ENCODE results near the gene TXLNB.

TXLNB gene

DNA sequence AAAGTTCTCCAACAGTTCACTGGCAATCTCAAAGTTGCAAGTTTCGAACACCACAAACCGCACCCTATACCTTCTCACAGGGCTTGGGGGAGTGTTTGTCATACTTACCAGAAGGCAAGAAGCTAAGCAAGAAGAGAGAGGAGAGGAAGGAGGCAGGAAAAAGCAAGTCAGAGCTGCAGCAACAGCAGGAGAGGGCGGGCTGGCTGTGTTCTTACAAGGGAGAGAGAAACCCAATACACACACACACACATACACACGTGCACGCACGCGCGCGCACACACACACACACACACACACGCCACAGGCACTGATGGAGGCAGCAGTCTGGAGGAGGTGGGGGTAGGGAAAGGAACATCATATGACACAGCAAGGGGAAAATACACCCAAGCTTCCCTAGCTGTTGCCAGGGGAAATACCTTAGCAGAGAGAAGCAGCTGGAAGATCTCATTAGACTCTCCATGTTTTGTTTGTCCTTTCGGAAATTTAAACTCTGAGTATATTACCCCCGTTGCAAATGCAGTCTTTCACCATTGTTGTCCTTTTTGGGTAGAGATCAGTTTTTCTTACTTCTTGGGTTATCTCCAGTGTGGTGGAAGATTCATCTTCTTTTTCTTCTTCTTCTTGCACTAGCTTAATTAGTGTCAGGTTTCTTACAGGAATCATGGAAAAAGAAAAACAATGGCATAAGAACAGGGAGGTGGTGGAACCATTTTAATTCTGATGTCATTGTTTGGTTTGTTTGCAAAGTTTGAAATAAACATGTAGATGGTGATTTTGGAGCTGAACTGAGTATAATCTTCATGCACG lies at the start of gene TXLNB:
TXLNB (minus strand) TSS at position 186 of the 807 bp plus-strand sequence. CDS start 3,099 bp downstream, outside the sequence.
- peak; percentile 90 for DNase-seq

DNA sequence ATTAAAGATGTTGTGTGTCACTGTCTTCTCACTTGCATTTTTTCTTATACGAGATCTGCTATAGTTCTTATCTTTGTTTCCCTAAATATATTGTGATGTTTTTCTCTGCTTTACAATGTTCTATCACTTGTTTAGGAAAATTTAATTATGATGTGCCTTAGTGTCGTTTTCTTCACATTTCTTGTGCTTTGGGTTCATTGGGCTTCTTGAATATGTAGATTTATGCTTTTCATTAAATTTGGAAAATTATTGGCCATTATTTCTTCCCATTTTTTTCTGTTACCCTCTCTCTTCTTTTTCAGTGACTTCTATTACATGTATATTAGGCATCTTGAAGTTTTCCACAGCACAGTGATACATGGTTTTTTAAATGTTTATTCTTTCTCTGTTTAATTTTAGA lies 49.3 kb upstream of the TXLNB start:
- DNase-seq, result no peak

DNA sequence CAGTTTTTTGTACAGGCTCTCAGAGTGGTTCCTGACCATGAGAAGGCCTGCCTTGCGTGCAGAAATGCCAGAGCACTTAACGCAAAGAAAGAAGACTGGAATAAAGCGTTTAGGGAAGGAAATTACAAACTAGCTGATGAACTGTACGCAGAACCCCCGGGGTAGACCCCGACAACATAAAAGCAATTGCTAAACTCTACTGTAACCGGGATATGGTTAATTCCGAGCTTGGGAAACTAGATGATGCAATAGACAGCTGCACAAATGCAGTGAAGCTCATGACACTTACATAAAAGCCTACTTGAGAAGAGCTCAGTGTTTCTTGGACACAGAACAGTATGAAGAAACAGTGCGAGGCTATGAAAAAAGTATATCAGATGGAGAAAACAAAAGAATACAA lies 47.0 kb upstream of the TXLNB start:
- no peak for DNase-seq

DNA sequence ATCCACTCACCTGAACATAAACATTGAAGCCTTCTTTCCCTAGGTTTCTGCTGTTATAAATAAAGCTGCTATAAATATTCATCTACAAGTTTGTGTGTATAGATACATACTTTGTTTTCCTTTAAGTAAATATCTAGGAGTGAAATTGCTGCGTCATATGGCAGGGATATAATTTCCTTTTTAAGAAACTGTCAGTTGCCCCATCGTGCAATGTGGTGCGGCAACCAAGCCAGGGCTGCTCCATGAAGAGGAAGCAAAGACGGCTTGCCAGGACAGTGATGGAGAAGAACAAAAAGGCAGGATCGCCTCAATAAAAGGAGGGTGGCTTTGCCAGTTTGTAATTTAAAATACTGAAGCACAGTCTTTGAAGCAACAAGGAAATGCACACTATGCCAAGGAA lies 46.0 kb upstream of the TXLNB start:
- no peak for DNase-seq

DNA sequence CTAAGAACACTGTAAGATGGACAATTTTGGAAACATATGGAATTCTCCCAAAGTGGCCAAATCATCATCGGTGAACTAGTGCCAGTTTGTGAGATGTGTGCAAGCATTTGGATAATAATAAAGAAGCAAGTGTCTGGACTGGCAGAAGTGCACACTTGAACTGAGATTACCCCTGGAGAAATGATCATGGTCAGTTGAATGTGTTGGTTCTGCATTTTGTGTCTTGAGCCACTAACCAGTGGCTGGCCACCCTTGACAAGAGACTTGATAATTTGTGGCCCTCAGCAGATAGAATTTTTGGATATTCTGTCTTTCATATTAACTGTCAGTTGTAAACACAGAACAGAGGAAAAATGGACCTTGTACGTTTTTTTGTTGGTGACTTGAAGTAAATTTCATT lies 45.2 kb upstream of the TXLNB start:
- DNase-seq, result no peak

DNA sequence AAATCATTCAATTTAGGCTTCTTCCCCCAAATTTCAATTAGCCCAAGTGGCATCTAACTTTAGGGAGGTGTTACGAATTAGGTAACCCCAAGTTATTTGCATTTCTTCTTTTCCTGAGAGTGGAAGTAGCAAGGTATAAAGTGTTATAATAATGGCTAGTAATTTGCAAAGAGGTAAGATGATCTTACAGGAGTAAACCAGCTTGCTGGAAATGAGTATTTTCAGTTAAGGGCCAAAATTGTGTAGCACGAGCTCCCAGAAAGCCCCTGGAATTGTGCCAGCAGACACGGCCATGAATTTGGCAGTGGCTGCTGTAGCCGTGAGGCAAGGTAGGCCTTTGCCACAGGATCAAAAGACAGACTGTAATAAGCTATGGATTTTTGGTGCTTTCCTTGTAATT lies 44.7 kb upstream of the TXLNB start:
- DNase-seq, result no peak

DNA sequence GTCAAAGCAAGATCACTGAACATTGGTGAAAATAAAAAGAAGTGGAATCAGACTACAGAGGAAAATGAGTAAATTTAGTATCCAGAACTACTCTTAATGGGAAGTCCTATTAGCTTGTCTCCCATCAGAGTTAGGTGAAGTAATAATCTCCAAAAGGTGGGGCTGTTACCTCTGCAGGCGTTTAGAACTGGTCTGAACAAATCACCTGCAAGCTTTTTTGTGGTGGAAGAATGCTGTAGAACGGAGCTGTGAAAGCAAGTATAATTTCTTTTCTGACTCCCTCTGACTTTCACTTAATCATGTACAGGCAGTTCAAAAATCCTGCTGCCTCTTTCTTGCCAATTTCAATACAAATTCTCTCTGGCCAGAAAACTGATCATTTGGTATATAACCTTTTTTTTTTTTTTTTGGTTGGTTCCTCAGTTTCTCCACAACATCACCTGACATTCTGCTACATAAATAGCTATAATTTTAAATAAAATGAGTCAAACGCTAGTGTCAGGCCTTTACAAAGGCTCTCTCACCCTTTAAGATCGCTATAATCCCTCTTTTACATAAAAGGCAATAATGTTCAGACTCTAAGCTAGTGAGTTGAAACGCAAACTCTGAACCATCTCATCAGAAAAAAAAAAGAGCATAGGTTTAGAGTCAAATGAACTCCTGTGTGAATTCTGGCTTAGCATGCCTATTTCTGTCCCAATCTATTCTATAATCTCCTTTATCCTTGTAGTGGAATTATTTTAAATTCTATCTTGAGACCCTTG lies 43.8 kb upstream of the TXLNB start:
- DNase-seq, result no peak

DNA sequence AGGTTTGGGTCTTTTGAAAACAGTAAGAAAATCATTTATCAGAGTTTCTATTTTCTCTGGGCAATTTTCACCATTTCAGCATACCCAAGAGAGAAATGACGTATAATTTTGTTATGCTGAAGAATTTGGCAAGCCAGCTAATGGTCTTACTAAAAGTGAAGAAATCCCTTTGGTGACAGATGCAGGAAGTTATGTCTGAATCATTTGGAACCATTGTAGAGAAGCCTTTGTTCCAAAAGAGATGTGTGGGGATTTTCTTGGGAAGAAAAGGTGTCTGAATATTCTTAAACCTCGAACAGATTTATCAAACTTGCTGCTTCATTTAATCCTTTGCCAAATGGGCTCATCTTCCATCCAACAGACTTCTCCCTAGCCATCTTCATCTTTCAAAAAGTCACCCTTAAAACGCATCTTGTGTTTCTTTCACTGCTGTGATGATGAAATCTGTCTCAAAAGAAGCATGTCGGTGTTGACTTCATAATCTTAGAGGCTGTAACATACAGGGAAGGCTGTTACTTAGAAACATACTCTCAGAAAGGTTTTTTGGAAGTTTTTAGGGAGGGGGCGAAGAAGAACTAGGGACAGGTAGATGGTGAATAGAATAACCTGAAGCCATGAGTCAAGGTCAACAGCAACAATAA lies 43.1 kb upstream of the TXLNB start:
- no peak for DNase-seq

DNA sequence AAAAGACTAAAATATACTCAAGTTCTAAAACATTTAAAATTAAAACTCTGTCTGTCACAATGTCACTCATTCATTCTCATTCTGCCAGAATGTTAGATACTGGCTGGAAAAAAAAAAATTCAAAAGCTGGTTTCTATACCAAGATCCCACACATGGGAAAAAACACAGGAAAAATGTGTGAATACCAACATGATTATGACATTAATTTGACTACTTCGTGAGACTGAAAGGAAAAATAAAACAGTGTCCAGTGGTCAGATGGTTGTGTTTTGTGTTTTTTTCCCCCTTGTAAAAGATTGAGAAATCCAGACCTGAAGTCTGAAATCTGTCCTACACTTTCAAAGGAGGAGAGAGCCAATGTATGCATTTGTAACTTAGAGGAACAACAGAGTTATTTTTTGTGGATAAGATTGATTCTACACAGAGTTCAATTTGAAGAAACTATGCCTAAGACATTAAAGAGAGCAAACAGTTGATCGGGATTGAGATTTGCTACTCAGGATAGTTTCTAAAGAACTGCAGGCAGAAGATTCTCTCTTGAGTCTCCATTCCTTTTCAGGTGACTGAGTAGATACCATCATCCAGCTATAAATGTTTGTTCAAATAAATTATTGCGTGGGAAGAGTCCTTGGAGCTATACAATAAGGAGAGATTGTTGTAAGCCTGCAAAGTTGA lies 39.2 kb upstream of the TXLNB start:
- DNase-seq, result no peak

DNA sequence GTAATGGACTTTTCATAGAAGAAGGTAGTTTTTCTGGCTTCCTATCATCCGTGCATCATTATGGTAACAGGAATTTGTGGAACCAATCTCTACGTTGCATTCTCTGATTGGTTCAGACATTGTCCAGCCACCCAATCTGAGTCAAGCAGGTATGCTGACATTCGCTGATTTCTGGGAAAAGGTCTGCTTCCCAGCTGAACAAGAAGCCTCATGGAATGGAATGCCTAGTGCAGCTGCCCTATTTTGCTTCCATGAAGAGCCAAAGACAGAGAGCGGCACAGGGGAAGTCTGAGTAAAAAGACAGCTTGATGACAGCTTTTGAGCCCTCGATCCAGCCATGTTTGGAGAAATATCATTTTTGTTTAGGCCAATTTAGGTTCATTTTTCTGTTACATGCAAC lies 38.5 kb upstream of the TXLNB start:
- DNase-seq, result no peak

DNA sequence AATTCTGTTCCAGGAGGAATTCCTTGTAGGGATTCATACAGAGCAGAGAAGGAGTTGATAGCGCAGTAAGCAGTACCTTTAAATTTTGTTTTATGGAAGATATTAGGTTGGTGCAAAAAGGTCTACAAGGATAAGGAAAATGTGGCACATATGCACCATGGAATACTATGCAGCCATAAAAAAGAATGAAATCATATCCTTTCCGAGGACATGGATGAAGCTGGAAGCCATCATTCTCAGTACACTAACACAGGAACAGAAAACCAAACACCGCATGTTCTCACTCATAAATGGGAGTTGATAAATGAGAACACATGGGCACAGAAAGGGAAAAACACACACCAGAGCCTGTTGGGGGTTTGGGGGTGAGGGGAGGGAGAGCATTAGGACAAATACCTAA lies 37.4 kb upstream of the TXLNB start:
- no peak for DNase-seq

DNA sequence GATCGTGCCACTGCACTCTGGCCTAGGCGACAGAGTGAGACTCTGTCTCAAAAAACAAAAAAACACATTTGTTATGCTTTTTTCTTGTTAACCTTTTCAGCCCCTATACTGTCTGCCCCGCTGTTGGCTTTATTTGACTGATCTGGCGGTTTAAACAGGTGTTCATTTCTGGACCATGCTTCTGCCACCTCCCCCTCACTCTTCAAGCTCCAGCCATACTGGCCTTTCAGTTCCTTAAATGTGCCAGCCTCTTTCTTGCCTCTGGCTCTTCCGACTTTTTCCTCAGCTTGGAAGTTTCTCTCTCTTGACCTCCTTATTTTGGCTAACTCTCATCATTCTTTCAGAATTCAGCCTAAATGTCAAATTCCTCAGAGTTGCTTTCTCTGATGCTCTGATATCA lies 35.2 kb upstream of the TXLNB start:
- DNase-seq, result no peak

DNA sequence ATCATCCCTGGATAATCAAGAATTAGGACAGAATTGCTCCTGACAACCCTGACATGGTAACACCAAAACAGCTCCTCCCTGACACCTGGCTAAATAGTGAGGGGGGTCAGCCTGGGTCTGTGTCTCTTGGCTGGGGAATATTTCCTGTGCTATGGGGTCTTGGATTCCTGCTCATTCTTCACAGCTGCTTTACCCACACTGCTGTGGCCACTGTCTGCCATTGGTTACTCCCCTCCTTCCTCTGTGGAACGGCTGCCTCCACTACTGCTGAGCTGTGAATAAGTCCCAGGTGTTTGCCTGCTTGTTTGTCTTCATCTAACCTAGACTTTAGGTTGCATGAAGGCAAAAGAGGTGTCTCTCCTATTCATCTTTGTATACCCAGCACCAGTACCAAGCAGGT lies 33.9 kb upstream of the TXLNB start:
- no peak for DNase-seq

DNA sequence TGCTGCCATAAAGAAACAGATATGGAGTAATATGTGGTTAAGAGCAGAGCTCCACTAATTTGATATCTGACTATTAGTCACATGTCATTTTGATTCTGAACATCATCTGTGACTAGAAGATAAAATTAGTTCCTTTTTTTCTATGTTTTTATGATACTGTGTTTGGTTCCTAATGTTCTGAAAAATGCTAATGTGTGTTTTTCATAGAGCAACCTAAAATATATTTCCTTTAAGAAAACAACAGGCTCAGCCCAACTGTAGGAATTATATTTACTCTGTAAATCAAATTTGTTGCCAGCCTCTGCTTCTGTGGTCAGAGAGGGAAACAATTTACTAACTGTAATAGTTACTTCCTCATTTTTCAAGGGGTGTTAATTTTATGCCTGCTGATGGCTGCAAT lies 33.3 kb upstream of the TXLNB start:
- DNase-seq, result no peak

DNA sequence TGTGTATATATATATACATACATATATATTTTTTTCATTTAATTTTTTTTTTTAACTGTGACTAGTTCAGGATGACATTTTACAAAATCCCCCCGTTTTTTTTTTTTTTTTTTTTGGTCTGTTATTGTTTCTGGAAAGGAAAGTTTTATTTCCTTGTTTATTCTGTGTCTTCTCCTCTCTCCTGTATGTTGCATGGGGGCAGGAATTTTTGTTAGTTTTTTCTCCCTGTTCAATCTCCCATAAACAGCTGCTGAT lies 32.4 kb upstream of the TXLNB start:
- no peak for DNase-seq

DNA sequence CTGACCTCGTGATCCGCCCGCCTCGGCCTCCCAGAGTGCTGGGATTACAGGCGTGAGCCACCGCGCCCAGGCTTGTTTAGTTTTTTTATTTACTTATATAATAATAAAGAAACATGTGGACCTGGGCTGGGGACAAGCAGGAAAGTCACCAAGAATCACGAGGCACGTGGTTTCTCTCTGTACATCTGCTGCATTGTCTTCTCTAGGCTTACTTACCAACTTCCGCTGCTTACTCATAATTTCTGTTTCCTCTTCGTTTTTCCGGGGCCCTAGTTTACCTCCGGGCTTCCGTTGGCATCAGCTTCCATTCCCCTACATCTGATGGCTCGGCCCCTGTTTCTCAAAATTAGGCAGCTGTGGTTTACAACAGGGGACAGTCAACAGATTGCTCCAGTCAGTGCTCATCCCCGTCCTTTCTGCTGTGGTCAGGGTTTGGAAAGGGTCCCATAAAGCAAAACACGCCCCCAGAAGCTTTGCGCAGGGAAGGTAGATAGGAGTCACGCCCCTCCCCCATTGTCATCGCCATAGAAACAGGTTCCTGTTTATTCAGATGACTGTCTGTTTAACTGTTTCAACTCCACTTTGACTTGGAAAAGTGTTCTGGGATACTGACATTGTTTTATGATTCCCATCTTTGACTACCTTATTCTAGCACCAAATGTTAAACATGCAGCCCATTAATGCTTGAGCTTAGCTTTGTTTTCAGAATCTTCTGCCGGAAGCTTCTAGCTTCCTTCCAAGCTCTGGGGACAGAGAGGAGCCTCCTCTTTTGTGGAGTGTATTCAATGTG lies 31.9 kb upstream of the TXLNB start:
- DNase-seq, result peak; percentile 84

DNA sequence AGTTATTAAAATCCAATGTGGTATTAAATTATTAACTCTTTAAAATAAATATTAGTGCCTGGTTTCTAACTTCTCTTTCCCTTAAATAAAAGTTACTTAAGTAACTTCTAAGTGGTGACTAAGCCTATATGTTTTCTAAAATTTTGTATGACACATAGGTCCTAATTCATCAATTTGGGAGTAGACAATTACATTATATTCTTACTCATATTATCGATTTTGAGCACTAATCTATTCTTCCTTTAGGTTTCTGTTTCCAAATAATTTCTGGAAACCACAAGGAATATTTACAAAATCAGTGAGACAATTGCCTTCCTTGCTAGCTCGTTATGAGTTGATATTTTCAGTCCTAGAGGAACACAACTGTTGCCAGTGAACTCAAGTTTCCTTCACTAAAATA lies 28.3 kb upstream of the TXLNB start:
- DNase-seq, result no peak

DNA sequence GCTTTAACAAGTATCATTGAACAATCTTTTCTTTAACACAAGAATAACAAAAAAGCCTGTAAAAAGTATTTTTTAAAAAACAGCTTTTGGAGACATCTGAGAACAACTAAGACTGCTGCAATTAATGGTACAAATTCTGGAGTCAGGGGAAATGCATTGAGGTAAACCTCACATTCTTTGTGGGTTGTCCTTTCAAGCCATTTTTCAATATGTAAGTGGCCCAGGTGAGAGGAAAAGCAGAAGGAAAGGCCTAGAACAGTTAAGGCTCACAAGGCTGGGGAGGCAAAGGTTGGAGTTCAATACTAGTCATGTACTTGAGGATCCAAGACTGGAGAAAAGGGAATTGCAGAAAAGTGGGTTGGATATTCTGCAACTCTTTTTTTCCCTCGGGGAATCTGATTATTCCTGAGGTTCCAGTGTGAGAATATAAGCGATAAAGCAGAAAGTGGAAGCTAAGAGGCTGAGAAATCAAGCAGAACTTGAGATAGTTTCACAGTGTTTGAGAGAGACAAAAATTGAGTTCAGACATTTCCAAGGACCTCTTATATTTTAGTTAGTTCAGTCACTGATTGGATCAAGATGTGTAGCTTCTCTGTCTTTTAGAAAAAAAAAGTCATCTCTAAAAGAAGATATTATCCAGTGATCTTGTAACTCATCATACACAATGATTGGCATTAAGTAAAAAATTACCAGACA lies 25.0 kb upstream of the TXLNB start:
- DNase-seq, result no peak

DNA sequence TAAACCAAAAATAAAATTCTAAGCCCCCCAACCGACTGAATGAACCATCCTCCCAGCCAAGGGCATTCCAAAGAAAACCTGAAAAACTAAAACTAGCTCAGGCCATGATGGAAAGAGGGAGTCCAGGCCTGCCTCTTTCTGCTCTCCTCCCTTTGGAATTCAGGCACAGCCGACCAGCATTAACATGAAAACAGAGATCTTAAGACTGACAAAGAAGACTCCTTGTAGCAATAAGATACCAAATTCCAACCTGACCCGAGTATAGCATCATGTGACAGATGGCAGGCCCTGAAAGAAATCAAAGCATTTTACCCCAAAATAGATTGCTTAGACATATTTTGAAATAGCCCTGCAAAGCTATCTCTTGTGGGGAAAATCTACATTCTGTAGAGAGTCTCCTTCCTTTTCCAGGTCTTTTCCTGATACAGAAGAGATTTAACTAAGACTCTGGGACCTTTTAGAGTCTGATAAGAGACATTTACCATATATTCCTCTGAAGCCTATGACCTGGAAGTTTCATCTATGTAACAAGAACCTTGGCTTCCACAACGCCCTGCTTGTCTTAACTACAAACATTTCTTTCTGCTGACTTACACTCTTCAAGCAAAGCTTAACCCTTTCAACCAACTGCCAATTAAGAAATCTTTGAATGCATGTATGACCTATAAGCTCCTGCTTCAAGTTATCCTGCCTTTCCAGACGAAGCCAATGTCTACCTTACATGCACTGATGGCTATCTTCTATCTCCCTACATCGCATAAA lies 22.2 kb upstream of the TXLNB start:
- no peak for DNase-seq

DNA sequence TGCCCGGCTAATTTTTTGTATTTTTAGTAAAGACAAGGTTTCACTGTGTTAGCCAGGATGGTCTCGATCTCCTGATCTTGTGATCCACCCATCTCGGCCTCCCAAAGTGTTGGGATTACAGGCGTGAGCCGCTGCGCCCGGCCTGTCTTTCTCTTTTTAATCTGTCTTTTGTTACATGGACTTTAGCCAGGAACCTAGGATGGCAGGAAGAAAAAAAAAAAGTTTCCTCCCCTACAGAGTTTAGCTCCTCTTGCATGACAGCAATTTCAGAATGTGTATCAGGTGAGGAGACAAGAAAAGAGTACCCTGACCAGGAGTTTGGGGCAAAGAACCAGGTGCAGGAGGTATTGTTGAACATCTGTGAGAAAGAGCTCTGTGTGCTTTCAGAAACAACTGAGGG lies 21.4 kb upstream of the TXLNB start:
- DNase-seq, result no peak

DNA sequence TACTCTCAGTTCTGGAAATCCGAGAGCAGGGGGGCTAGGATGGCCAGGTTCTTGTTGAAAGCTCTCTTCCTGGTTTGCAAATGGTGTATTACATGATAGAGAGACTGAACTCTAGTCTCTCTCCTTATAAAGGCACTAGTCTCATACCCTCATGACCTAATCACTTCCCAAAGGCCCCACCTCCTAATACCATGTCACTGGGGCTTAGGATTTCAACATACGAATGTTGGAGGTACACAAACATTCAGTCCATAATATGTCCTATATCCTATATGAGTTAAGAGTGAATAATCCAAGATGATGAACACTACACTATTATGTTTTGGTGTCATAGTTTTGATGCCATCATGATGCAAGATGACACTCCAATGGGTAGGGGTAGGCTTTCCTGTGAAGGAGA lies 20.0 kb upstream of the TXLNB start:
- no peak for DNase-seq

Data from right hindlimb (tissue), 1 donor.